Panc1 (cell line): Measurements from ENCODE around the gene MBD3L3.

ENCODE experiments used
- POLR2AphosphoS5 ChIP-seq: IDR thresholded peaks from 2 replicates; pipeline ENCODE4 v1.6.1; 2012; ENCODE audit warnings: mild to moderate bottlenecking, low read depth, low read length, moderate library complexity
- SIN3A ChIP-seq: IDR thresholded peaks from 2 replicates; pipeline ENCODE4 v1.6.1; 2012; ENCODE audit warnings: low read depth, mild to moderate bottlenecking, low read length, moderate library complexity, borderline replicate concordance; ENCODE audit not compliant: insufficient read depth
- TF ChIP-seq, protein P1 (sequence below): fragments of 450-650 bp; IDR thresholded peaks from 2 replicates; pipeline ENCODE4 v1.5.1; 2017; ENCODE audit warnings: mild to moderate bottlenecking

DNA sequence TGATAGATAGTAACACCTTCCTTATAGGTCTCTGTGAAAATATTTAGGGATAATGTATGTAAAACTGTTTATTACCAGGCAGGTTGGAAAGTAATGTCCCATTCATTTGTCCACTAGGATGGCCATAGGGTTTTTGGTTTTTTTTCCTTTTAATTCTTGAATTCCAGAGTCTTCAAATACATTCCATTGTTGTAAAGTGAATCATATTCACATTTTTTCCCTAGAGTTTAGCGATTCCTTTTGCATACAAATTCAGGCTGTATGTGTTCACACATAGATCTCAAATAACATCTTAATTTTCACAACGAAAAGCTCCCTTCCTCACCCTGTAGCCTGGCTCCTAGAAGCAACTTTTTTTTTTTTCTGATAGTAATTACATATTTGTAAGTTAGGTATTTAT lies 9.2 kb upstream of the MBD3L3 start:
- TF ChIP-seq, protein P1, sequence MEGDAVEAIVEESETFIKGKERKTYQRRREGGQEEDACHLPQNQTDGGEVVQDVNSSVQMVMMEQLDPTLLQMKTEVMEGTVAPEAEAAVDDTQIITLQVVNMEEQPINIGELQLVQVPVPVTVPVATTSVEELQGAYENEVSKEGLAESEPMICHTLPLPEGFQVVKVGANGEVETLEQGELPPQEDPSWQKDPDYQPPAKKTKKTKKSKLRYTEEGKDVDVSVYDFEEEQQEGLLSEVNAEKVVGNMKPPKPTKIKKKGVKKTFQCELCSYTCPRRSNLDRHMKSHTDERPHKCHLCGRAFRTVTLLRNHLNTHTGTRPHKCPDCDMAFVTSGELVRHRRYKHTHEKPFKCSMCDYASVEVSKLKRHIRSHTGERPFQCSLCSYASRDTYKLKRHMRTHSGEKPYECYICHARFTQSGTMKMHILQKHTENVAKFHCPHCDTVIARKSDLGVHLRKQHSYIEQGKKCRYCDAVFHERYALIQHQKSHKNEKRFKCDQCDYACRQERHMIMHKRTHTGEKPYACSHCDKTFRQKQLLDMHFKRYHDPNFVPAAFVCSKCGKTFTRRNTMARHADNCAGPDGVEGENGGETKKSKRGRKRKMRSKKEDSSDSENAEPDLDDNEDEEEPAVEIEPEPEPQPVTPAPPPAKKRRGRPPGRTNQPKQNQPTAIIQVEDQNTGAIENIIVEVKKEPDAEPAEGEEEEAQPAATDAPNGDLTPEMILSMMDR = no peak
- no peak for TF ChIP-seq SIN3A
- TF ChIP-seq POLR2AphosphoS5 = no peak
